Astrocyte (in vitro differentiated cells and primary cell): ENCODE measurements around the gene EEF2. TPM values are rescaled to one million over a fixed set of nuclear protein-coding genes. Genes with fewer than 3 reads are reported as not detected.

Source experiments
- DNase-seq: peaks from one replicate; pipeline ENCODE4 v3.0.0-alpha.2; 2010; ENCODE audit warnings: low read depth
- FAIRE-seq: peaks from 2 replicates; lab custom pipeline; 2011; peaks lifted over from hg19 to GRCh38; lab: Jason Lieb, UNC
- H2AFZ ChIP-seq: 2 replicates; pipeline ENCODE4 v1.6.0; 2012; ENCODE audit warnings: low read depth, low read length, inconsistent platforms
- H3K27ac ChIP-seq: 2 replicates; pipeline ENCODE4 v1.5.1; 2011; ENCODE audit warnings: low read depth, low read length, inconsistent platforms
- H3K27me3 ChIP-seq: 2 replicates; pipeline ENCODE4 v1.6.0; 2011; ENCODE audit warnings: low read length, inconsistent platforms; ENCODE audit not compliant: insufficient read depth
- H3K36me3 ChIP-seq: 2 replicates; pipeline ENCODE4 v1.5.1; 2011; ENCODE audit warnings: low read length, inconsistent platforms; ENCODE audit not compliant: insufficient read depth
- H3K4me1 ChIP-seq: 2 replicates; pipeline ENCODE4 v1.5.1; 2011; ENCODE audit warnings: low read length, inconsistent platforms; ENCODE audit not compliant: insufficient read depth
- H3K4me2 ChIP-seq: 2 replicates; pipeline ENCODE4 v1.6.0; 2012; ENCODE audit warnings: low read length, inconsistent platforms
- H3K4me3 ChIP-seq: 2 replicates; pipeline ENCODE4 v1.5.1; 2011; ENCODE audit warnings: low read depth, mild to moderate bottlenecking, low read length, inconsistent platforms; ENCODE audit not compliant: insufficient read depth
- H3K79me2 ChIP-seq: 2 replicates; pipeline ENCODE4 v1.6.0; 2012; ENCODE audit warnings: mild to moderate bottlenecking, low read length, inconsistent platforms; ENCODE audit not compliant: insufficient read depth
- H3K9ac ChIP-seq: 2 replicates; pipeline ENCODE4 v1.6.0; 2012; ENCODE audit warnings: mild to moderate bottlenecking, low read length, inconsistent platforms
- H3K9me3 ChIP-seq: 2 replicates; pipeline ENCODE4 v1.5.1; 2012; ENCODE audit warnings: low read depth, mild to moderate bottlenecking, low read length, inconsistent platforms; ENCODE audit not compliant: insufficient read depth
- H4K20me1 ChIP-seq: 2 replicates; pipeline ENCODE4 v1.6.0; 2012; ENCODE audit warnings: low read length, inconsistent platforms; ENCODE audit not compliant: insufficient read depth
- H3K27ac Mint-ChIP-seq: one replicate; pipeline ENCODE4 v1.8.0; 2021; ENCODE audit warnings: mild to moderate bottlenecking, mixed read lengths; ENCODE audit not compliant: unreplicated experiment
- H3K27me3 Mint-ChIP-seq: one replicate; pipeline ENCODE4 v1.8.0; 2021; ENCODE audit warnings: low read depth, mixed read lengths; ENCODE audit not compliant: unreplicated experiment
- H3K36me3 Mint-ChIP-seq: one replicate; pipeline ENCODE4 v1.8.0; 2021; ENCODE audit warnings: low read depth, mixed read lengths; ENCODE audit not compliant: unreplicated experiment
- H3K4me1 Mint-ChIP-seq: one replicate; pipeline ENCODE4 v1.8.0; 2021; ENCODE audit warnings: low read depth, mixed read lengths; ENCODE audit not compliant: unreplicated experiment
- H3K4me3 Mint-ChIP-seq: one replicate; pipeline ENCODE4 v1.8.0; 2021; ENCODE audit warnings: mild to moderate bottlenecking, moderate library complexity, mixed read lengths; ENCODE audit not compliant: unreplicated experiment
- H3K9me3 Mint-ChIP-seq: one replicate; pipeline ENCODE4 v1.8.0; 2021; ENCODE audit warnings: mild to moderate bottlenecking, mixed read lengths; ENCODE audit not compliant: unreplicated experiment
- CTCF ChIP-seq: IDR thresholded peaks from 2 replicates; pipeline ENCODE4 v1.5.1; 2011; ENCODE audit warnings: low read depth, mild to moderate bottlenecking, inconsistent platforms, low read length, moderate library complexity; ENCODE audit not compliant: insufficient read depth
- EZH2 ChIP-seq: IDR thresholded peaks from 2 replicates; pipeline ENCODE4 v1.6.1; 2012; ENCODE audit warnings: mild to moderate bottlenecking, low read length, inconsistent platforms; ENCODE audit not compliant: insufficient read depth
- total RNA-seq: library from RNA; stranded (reverse); gene quantifications from 2 replicates; pipeline ENCODE4 v1.2.1, GENCODE V29; 2021

Gene EEF2
- total RNA-seq, 1 donor from 2014 or later, result 2,739 TPM

GRCh38 chr19:3970808-3971598, 14.3 kb downstream of the EEF2 start, which contains the start of gene DAPK3:
TSS of gene DAPK3 (minus strand) at chr19:3971099. CDS start at chr19:3969735, 1,364 bp downstream.
- peaks cover 23% of the 10 kb centered on the region for H3K4me1 Mint-ChIP-seq
- H2AFZ ChIP-seq, result no peak within 1 kb of the TSS
- peaks cover 14% of the 10 kb centered on the region for H3K36me3 Mint-ChIP-seq
- peaks cover 51% of the 10 kb centered on the region for H3K79me2 ChIP-seq
- peak within 1 kb of the TSS; percentile 100 for H3K9ac ChIP-seq
- H3K9me3 ChIP-seq, result no peaks in the 10 kb centered on the region
- FAIRE-seq (no peak), DNase-seq (peak; percentile 95)
- H3K4me3 Mint-ChIP-seq, result peak within 1 kb of the TSS; percentile 96
- TF ChIP-seq CTCF (no peak), EZH2 (no peak)
- H3K4me1 ChIP-seq, result peaks cover 29% of the 10 kb centered on the region
- H3K4me3 ChIP-seq, result peak within 1 kb of the TSS; percentile 87
- H3K27ac ChIP-seq, result peak within 1 kb of the TSS; percentile 93
- H4K20me1 ChIP-seq, result peaks cover 70% of the 10 kb centered on the region
- H3K27me3 Mint-ChIP-seq, result no peaks in the 10 kb centered on the region
- H3K27ac Mint-ChIP-seq, result peak within 1 kb of the TSS; percentile 97
- peak within 1 kb of the TSS; percentile 99 for H3K4me2 ChIP-seq
- H3K36me3 ChIP-seq, result peaks cover 25% of the 10 kb centered on the region
- no peaks in the 10 kb centered on the region for H3K27me3 ChIP-seq
- no peaks in the 10 kb centered on the region for H3K9me3 Mint-ChIP-seq

GRCh38 chr19:3970313-3970807, 14.9 kb downstream of the EEF2 start:
- Mint-ChIP-seq H3K27ac (peak overlapping the region; percentile 97), H3K9me3 (no peaks in the 10 kb centered on the region), H3K4me1 (peaks cover 25% of the 10 kb centered on the region), H3K36me3 (peaks cover 12% of the 10 kb centered on the region), H3K4me3 (peak overlapping the region; percentile 96), H3K27me3 (no peaks in the 10 kb centered on the region)
- TF ChIP-seq EZH2 (no peak), CTCF (no peak)
- Histone ChIP-seq H3K9ac (peak overlapping the region; percentile 100), H3K4me2 (peak overlapping the region; percentile 99), H3K4me1 (peaks cover 29% of the 10 kb centered on the region), H4K20me1 (peaks cover 70% of the 10 kb centered on the region), H3K27ac (peak overlapping the region; percentile 93), H2AFZ (no peak overlapping the region), H3K9me3 (no peaks in the 10 kb centered on the region), H3K36me3 (peaks cover 25% of the 10 kb centered on the region), H3K79me2 (peaks cover 51% of the 10 kb centered on the region), H3K27me3 (no peaks in the 10 kb centered on the region), H3K4me3 (peak overlapping the region; percentile 87)
- FAIRE-seq, result no peak
- no peak for DNase-seq
